SK-N-MC (cell line): Measurements from ENCODE around the gene ROGDI.

ENCODE experiments used
- EZH2 ChIP-seq: fragments of 200-600 bp; sonication (generic); IDR thresholded peaks from one replicate; pipeline ENCODE4 v1.6.1; 2017; ENCODE audit warnings: antibody characterized with exemption
- POLR2AphosphoS5 ChIP-seq: IDR thresholded peaks from 2 replicates; pipeline ENCODE4 v1.6.1; 2012; ENCODE audit warnings: mild to moderate bottlenecking, low read depth, low read length, borderline replicate concordance

GRCh38 chr16:4760221-4760910, 42.1 kb downstream of the ROGDI start:
- TF ChIP-seq POLR2AphosphoS5 (no peak), EZH2 (no peak)
